NT2/D1 (cell line): ENCODE results near the gene DNMT3A.

Experiments
- SUZ12 ChIP-seq: IDR thresholded peaks from 2 replicates; pipeline ENCODE4 v1.6.1; 2011; ENCODE audit not compliant: insufficient read length, insufficient read depth; ENCODE audit errors: extremely low read depth
- YY1 ChIP-seq: IDR thresholded peaks from 2 replicates; pipeline ENCODE4 v1.6.1; 2011; ENCODE audit not compliant: insufficient read length, insufficient read depth

- TF ChIP-seq YY1 (no peak), SUZ12 (no peak)
Observed at GRCh38 chr2:25249785-25250184, 91.9 kb downstream of the DNMT3A start.
